K562 (cell line): ENCODE data around the gene SEC11A. TPM values are rescaled to one million over a fixed set of nuclear protein-coding genes. Genes with fewer than 3 reads are reported as not detected.

Source experiments
- FOXM1 ChIP-seq, 2 experiments: fragments of 450-650 bp in 1 of 2; sonication (generic) in 1 of 2; formaldehyde crosslinking in 1 of 2; IDR thresholded peaks; 2 replicates each; pipeline versions ENCODE4 v1.6.1 to v1.9.0; 2017 to 2022; ENCODE audit warnings: low read depth in 2 of 2, mild to moderate bottlenecking in 2 of 2, missing genetic modification reagents in 1 of 2, moderate library complexity in 1 of 2
- KDM5B ChIP-seq: fragments of 200-600 bp; sonication (generic); IDR thresholded peaks from 2 replicates; pipeline ENCODE4 v1.6.1; 2012; ENCODE audit warnings: low read depth, mild to moderate bottlenecking, moderate library complexity, low read length, control low read depth, inconsistent platforms; ENCODE audit not compliant: insufficient replicate concordance
- MAFG ChIP-seq: fragments of 450-650 bp; conservative IDR thresholded peaks from 2 replicates; pipeline ENCODE4 v1.6.1; 2016; ENCODE audit warnings: missing genetic modification characterization, missing compliant biosample characterization
- PYGO2 ChIP-seq: fragments of 450-650 bp; IDR thresholded peaks from 2 replicates; pipeline ENCODE4 v1.6.1; 2016; ENCODE audit warnings: mild to moderate bottlenecking, missing genetic modification characterization, moderate library complexity, missing compliant biosample characterization
- RFX7 ChIP-seq: fragments of 250-450 bp; sonication (Bioruptor Pico); IDR thresholded peaks from 2 replicates; pipeline ENCODE4 v1.5.1; 2021; ENCODE audit warnings: mild to moderate bottlenecking
- SETDB1 ChIP-seq: IDR thresholded peaks from one replicate; pipeline ENCODE4 v1.6.1; 2012; ENCODE audit warnings: low read length, control low read depth, inconsistent platforms
- SMAD2 ChIP-seq: fragments of 150-350 bp; IDR thresholded peaks from 2 replicates; pipeline ENCODE4 v1.6.1; 2014; ENCODE audit warnings: low read depth, mild to moderate bottlenecking, low read length
- SMAD4 ChIP-seq: fragments of 250-450 bp; sonication (Bioruptor Pico); conservative IDR thresholded peaks from 2 replicates; pipeline ENCODE4 v1.8.0; 2021; ENCODE audit warnings: inconsistent platforms, mild to moderate bottlenecking, moderate library complexity
- STAT5A ChIP-seq: IDR thresholded peaks from 2 replicates; pipeline ENCODE4 v1.6.1; 2012; ENCODE audit warnings: low read length, inconsistent platforms, borderline replicate concordance
- WHSC1 ChIP-seq: IDR thresholded peaks from one replicate; pipeline ENCODE4 v1.6.1; 2012; ENCODE audit warnings: low read length, control low read depth, inconsistent platforms
- ZNF239 ChIP-seq: fragments of 250-450 bp; sonication (Bioruptor Pico); IDR thresholded peaks from 2 replicates; pipeline ENCODE4 v1.4.0; 2020; ENCODE audit warnings: mild to moderate bottlenecking
- ZZZ3 ChIP-seq: fragments of 450-650 bp; IDR thresholded peaks from 2 replicates; pipeline ENCODE4 v1.6.1; 2016; ENCODE audit warnings: antibody characterized with exemption, mild to moderate bottlenecking, moderate library complexity
- polyA plus RNA-seq, 8 experiments: library from polyadenylated mRNA; depleted of rRNA in 4 of 8; stranded (reverse) in 5 of 8; unstranded in 3 of 8; fragments of >200 nt; fragmentation: Nextera tagmentation in 2 of 8; fragmentation: Illumina TruSeq in 1 of 8; extraction: Ambion mirVana in 2 of 8; extraction: Trizol in 1 of 8; gene quantifications; 2 replicates each; pipeline versions ENCODE4 v1.2.1 to v1.2.3, GENCODE V29; 2011 to 2014; ENCODE audit warnings: inconsistent platforms in 1 of 8, missing spikeins in 1 of 8
- total RNA-seq, 7 experiments: library from RNA; depleted of rRNA in 6 of 7; stranded (reverse); fragments of >200 nt in 6 of 7; fragmentation: Illumina TruSeq in 2 of 7; extraction: Trizol in 2 of 7; gene quantifications; 2 replicates each; pipeline versions ENCODE4 v1.2.1 to v1.2.3, GENCODE V29; 2011 to 2021; ENCODE audit warnings: low replicate concordance in 1 of 7
- TF ChIP-seq, protein P1 (sequence below): fragments of 450-650 bp; IDR thresholded peaks from 2 replicates; pipeline ENCODE4 v1.6.1; 2016; ENCODE audit warnings: low read depth
- TF ChIP-seq, protein P2 (sequence below): fragments of 250-450 bp; sonication (Bioruptor Pico); IDR thresholded peaks from 2 replicates; pipeline ENCODE4 v1.5.0; 2021
- TF ChIP-seq, protein P3 (sequence below): sonication (generic); formaldehyde crosslinking; IDR thresholded peaks from 2 replicates; pipeline ENCODE4 v1.8.0; 2022; ENCODE audit warnings: missing genetic modification reagents, mild to moderate bottlenecking, borderline replicate concordance
- TF ChIP-seq, protein P4 (sequence below): fragments of 250-450 bp; sonication (Bioruptor Pico); IDR thresholded peaks from 2 replicates; pipeline ENCODE4 v1.6.1; 2021; ENCODE audit warnings: mild to moderate bottlenecking

SEC11A gene
- total and polyA plus RNA-seq, 9 of the 15 experiments (the other 6 are each of a cell fraction or from before 2014, with no cell fraction given), result 175 to 310 (median 229) TPM

DNA sequence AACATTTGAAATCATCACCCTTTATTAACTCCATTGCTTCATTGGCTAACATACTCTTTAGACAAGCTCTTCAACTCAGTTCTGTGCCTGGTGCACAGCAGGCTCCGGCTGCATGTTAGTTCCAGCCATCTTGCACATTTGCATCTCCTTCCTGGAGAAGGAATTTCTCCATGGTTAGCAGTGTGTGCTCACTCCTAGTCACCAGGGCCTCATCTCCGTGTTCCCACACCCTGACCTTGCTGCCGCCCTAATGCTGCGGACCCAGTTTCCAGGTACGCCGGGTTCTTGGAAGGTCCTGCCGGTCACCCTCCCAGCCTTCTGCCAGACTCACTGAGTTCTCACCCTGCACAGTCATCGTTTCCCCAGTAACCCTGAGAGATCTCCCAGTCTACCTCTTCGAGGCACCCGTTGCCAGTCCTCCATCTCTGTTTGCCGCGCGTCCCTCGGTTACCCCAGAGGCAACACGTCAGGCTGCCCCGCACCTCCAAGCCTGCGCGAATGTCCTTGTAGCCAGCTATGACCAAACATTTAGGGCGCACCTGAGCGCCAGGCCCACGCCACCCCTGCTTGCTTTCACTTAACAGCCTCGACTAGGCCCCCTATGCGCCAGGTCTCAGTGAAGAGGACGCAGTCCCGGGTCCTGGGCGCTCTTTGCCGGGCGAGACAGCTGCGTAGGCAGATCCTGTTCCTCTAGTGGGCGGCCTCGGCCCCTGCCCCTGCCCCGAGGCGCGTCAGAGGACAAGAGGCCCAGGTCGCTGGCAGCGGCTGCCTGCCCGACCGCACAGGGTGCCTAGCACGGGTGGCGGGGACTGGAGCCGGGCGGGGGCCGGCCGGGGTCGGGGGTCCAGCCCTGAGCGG, 31.7 kb upstream of the SEC11A start (continued):
- TF ChIP-seq, protein P1, sequence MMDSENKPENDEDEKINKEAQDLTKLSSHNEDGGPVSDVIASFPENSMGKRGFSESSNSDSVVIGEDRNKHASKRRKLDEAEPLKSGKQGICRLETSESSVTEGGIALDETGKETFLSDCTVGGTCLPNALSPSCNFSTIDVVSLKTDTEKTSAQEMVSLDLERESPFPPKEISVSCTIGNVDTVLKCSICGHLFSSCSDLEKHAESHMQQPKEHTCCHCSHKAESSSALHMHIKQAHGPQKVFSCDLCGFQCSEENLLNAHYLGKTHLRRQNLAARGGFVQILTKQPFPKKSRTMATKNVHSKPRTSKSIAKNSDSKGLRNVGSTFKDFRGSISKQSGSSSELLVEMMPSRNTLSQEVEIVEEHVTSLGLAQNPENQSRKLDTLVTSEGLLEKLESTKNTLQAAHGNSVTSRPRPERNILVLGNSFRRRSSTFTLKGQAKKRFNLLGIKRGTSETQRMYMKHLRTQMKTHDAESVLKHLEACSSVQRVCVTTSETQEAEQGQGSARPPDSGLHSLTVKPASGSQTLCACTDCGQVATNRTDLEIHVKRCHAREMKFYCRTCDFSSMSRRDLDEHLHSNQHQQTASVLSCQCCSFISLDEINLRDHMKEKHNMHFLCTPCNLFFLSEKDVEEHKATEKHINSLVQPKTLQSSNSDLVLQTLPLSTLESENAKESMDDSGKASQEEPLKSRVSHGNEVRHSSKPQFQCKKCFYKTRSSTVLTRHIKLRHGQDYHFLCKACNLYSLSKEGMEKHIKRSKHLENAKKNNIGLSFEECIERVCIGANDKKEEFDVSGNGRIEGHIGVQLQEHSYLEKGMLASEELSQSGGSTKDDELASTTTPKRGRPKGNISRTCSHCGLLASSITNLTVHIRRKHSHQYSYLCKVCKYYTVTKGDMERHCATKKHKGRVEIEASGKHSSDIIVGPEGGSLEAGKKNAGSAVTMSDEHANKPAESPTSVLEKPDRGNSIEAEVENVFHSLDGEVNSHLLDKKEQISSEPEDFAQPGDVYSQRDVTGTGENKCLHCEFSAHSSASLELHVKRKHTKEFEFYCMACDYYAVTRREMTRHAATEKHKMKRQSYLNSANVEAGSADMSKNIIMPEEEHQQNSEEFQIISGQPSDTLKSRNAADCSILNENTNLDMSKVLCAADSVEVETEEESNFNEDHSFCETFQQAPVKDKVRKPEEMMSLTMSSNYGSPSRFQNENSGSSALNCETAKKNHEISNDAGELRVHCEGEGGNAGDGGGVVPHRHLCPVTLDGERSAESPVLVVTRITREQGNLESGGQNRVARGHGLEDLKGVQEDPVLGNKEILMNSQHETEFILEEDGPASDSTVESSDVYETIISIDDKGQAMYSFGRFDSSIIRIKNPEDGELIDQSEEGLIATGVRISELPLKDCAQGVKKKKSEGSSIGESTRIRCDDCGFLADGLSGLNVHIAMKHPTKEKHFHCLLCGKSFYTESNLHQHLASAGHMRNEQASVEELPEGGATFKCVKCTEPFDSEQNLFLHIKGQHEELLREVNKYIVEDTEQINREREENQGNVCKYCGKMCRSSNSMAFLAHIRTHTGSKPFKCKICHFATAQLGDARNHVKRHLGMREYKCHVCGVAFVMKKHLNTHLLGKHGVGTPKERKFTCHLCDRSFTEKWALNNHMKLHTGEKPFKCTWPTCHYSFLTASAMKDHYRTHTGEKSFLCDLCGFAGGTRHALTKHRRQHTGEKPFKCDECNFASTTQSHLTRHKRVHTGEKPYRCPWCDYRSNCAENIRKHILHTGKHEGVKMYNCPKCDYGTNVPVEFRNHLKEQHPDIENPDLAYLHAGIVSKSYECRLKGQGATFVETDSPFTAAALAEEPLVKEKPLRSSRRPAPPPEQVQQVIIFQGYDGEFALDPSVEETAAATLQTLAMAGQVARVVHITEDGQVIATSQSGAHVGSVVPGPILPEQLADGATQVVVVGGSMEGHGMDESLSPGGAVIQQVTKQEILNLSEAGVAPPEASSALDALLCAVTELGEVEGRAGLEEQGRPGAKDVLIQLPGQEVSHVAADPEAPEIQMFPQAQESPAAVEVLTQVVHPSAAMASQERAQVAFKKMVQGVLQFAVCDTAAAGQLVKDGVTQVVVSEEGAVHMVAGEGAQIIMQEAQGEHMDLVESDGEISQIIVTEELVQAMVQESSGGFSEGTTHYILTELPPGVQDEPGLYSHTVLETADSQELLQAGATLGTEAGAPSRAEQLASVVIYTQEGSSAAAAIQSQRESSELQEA, result no peak
- TF ChIP-seq ZZZ3, result no peak
- TF ChIP-seq, protein P2, sequence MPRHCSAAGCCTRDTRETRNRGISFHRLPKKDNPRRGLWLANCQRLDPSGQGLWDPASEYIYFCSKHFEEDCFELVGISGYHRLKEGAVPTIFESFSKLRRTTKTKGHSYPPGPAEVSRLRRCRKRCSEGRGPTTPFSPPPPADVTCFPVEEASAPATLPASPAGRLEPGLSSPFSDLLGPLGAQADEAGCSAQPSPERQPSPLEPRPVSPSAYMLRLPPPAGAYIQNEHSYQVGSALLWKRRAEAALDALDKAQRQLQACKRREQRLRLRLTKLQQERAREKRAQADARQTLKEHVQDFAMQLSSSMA, result no peak
- TF ChIP-seq, protein P3, sequence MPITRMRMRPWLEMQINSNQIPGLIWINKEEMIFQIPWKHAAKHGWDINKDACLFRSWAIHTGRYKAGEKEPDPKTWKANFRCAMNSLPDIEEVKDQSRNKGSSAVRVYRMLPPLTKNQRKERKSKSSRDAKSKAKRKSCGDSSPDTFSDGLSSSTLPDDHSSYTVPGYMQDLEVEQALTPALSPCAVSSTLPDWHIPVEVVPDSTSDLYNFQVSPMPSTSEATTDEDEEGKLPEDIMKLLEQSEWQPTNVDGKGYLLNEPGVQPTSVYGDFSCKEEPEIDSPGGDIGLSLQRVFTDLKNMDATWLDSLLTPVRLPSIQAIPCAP, result no peak
- no peak for TF ChIP-seq RFX7 (CRISPR knock-in tag)
- TF ChIP-seq FOXM1 (IDR thresholded peaks at IDR 0.05; ENCODE audit: low read depth), result no peak
- no peak for TF ChIP-seq FOXM1 (CRISPR knock-in tag; IDR thresholded peaks at IDR 0.05; ENCODE audit: low read depth)
- TF ChIP-seq KDM5B, result peak; percentile 34
- TF ChIP-seq MAFG (tag), result no peak
- TF ChIP-seq SETDB1, result no peak
- TF ChIP-seq WHSC1, result no peak
- no peak for TF ChIP-seq SMAD2
- no peak for TF ChIP-seq ZNF239
- TF ChIP-seq SMAD4 (CRISPR knock-in tag), result 0 out of 2 replicates have a peak, but pooled peaks have one; percentile 45
- TF ChIP-seq PYGO2 (tag), result no peak
- TF ChIP-seq STAT5A, result no peak
- TF ChIP-seq, protein P4, sequence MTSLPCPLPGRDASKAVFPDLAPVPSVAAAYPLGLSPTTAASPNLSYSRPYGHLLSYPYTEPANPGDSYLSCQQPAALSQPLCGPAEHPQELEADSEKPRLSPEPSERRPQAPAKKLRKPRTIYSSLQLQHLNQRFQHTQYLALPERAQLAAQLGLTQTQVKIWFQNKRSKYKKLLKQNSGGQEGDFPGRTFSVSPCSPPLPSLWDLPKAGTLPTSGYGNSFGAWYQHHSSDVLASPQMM (CRISPR knock-in tag), result no peak
